ENCODE data around the gene NEDD4L. TPM values are rescaled to one million over a fixed set of nuclear protein-coding genes. Genes with fewer than 3 reads are reported as not detected.

NEDD4L gene
- total RNA-seq, 4 donors from 2014 or later, result 22.7 to 39.9 (median 34.7) TPM

GRCh38 chr18:58028109-58028784, 15.8 kb upstream of the NEDD4L start:
- no peaks in the 10 kb centered on the region for H3K27me3 ChIP-seq
- TF ChIP-seq EP300 (IDR thresholded peaks at IDR 0.05) (no peak), POLR2AphosphoS5 (IDR thresholded peaks at IDR 0.05) (no peak), POLR2A (IDR thresholded peaks at IDR 0.05; ENCODE audit: low read depth) (no peak)
- TF ChIP-seq, protein P1, sequence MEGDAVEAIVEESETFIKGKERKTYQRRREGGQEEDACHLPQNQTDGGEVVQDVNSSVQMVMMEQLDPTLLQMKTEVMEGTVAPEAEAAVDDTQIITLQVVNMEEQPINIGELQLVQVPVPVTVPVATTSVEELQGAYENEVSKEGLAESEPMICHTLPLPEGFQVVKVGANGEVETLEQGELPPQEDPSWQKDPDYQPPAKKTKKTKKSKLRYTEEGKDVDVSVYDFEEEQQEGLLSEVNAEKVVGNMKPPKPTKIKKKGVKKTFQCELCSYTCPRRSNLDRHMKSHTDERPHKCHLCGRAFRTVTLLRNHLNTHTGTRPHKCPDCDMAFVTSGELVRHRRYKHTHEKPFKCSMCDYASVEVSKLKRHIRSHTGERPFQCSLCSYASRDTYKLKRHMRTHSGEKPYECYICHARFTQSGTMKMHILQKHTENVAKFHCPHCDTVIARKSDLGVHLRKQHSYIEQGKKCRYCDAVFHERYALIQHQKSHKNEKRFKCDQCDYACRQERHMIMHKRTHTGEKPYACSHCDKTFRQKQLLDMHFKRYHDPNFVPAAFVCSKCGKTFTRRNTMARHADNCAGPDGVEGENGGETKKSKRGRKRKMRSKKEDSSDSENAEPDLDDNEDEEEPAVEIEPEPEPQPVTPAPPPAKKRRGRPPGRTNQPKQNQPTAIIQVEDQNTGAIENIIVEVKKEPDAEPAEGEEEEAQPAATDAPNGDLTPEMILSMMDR (IDR thresholded peaks at IDR 0.05), result no peak
- WGBS, result 99% methylated on average over 4 of the region's 4 CpGs
- peaks cover 0 to 18% (median 13%) of the 10 kb centered on the region in 4 donors for H3K4me1 ChIP-seq
- no peaks in the 10 kb centered on the region for H3K36me3 ChIP-seq
- no peak overlapping the region for H3K27ac ChIP-seq (replicated peaks in 1 of 4)
- H3K4me3 ChIP-seq, result no peak overlapping the region
- intact Hi-C loops (cut with DNase I), result no loop called here
- DNase-seq (ENCODE audit: extremely low spot score), result no peak
- no peaks in the 10 kb centered on the region for H3K9me3 ChIP-seq

- intact Hi-C loops (cut with DNase I), result no loop called here
- no peaks in the 10 kb centered on the region for H3K9me3 ChIP-seq
- H3K36me3 ChIP-seq, result no peaks in the 10 kb centered on the region
- TF ChIP-seq, protein P1 (IDR thresholded peaks at IDR 0.05), result no peak
- no peak for TF ChIP-seq POLR2A (IDR thresholded peaks at IDR 0.05; ENCODE audit: low read depth)
- TF ChIP-seq POLR2AphosphoS5 (IDR thresholded peaks at IDR 0.05), result no peak
- no peak for TF ChIP-seq EP300 (IDR thresholded peaks at IDR 0.05)
- H3K4me1 ChIP-seq, result no peaks in the 10 kb centered on the region
- no peak for DNase-seq (ENCODE audit: extremely low spot score)
- no peak overlapping the region for H3K27ac ChIP-seq (replicated peaks in 1 of 4)
- WGBS, result 84% methylated on average over 4 of the region's 4 CpGs
- H3K27me3 ChIP-seq, result no peaks in the 10 kb centered on the region
- H3K4me3 ChIP-seq, result no peak overlapping the region
Observed at GRCh38 chr18:58032233-58032632, 11.8 kb upstream of the NEDD4L start.

- no peak for DNase-seq (ENCODE audit: extremely low spot score)
- WGBS, result 75% methylated on average over 3 of the region's 3 CpGs
- intact Hi-C loops (cut with DNase I), result no loop called here
- Histone ChIP-seq H3K4me3 (no peak overlapping the region), H3K27ac (replicated peaks in 1 of 4) (no peak overlapping the region), H3K4me1 (no peaks in the 10 kb centered on the region), H3K27me3 (no peaks in the 10 kb centered on the region), H3K36me3 (no peaks in the 10 kb centered on the region), H3K9me3 (no peaks in the 10 kb centered on the region)
- TF ChIP-seq POLR2A (IDR thresholded peaks at IDR 0.05; ENCODE audit: low read depth) (no peak), EP300 (IDR thresholded peaks at IDR 0.05) (no peak), POLR2AphosphoS5 (IDR thresholded peaks at IDR 0.05) (no peak)
- TF ChIP-seq, protein P1 (IDR thresholded peaks at IDR 0.05), result no peak
Observed at GRCh38 chr18:58033216-58033615, 10.8 kb upstream of the NEDD4L start.

DNA sequence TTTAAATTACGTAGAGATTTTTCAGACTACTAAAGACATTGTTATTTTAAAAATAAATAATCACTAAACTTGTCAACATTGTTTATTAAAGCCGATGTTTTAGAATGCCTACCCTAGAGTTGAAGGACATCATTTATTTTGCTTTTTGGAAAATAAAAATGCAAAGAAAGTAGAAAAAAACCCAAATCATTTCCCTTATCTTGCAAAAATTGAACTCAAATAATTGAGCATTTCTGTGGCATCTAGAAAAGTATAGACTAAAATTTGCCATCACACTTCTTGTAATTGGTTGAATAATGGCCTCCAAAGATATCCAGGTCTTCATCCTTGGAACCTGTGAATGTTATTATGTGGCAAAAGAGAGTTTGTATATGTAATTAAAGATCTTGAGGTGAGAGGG, 9.7 kb upstream of the NEDD4L start:
- Histone ChIP-seq H3K4me1 (no peaks in the 10 kb centered on the region), H3K27ac (replicated peaks in 1 of 4) (no peak overlapping the region), H3K27me3 (no peaks in the 10 kb centered on the region), H3K9me3 (no peaks in the 10 kb centered on the region), H3K36me3 (no peaks in the 10 kb centered on the region), H3K4me3 (no peak overlapping the region)
- TF ChIP-seq, protein P1 (IDR thresholded peaks at IDR 0.05), result no peak
- TF ChIP-seq POLR2AphosphoS5 (IDR thresholded peaks at IDR 0.05), result no peak
- TF ChIP-seq EP300 (IDR thresholded peaks at IDR 0.05), result no peak
- no peak for TF ChIP-seq POLR2A (IDR thresholded peaks at IDR 0.05; ENCODE audit: low read depth)
- DNase-seq (ENCODE audit: extremely low spot score), result no peak
- WGBS, result 52% methylated on average over 2 of the region's 2 CpGs
- intact Hi-C loops (cut with DNase I), result no loop called here

- no peak for TF ChIP-seq EP300 (IDR thresholded peaks at IDR 0.05)
- TF ChIP-seq POLR2A (IDR thresholded peaks at IDR 0.05; ENCODE audit: low read depth), result no peak
- TF ChIP-seq POLR2AphosphoS5 (IDR thresholded peaks at IDR 0.05), result no peak
- TF ChIP-seq, protein P1 (IDR thresholded peaks at IDR 0.05), result no peak
- Histone ChIP-seq H3K4me1 (no peaks in the 10 kb centered on the region), H3K4me3 (no peak overlapping the region), H3K27ac (replicated peaks in 1 of 4) (no peak overlapping the region), H3K9me3 (no peaks in the 10 kb centered on the region), H3K27me3 (no peaks in the 10 kb centered on the region), H3K36me3 (no peaks in the 10 kb centered on the region)
- DNase-seq (ENCODE audit: extremely low spot score), result no peak
- intact Hi-C loops (cut with DNase I), result no loop called here
Observed at GRCh38 chr18:58037163-58037562, 6.9 kb upstream of the NEDD4L start.

All from esophagus muscularis mucosa (tissue), 4 donors.